Activated T-cell treated with anti-CD3 and anti-CD28 coated beads, Interleukin-2, amount 50 U/mL, for 72 hours (primary cell): ENCODE measurements around the gene ZC3HAV1. TPM values are rescaled to one million over a fixed set of nuclear protein-coding genes. Genes with fewer than 3 reads are reported as not detected.
A peak's percentile ranks its signal among the peaks of the same experiment; 100 is the strongest.
"Not testable (repeated sequence)": the region's sequence is repeated elsewhere in the genome, so short reads cannot be mapped to it uniquely, and the experiment has no call there.

Experiments
- ATAC-seq, 2 donors: fragments of 150-1000 bp; cut with Tn5 transposase; replicated peaks in 1 of 2; 2 replicates each; pipeline ENCODE4 v1.10.0; 2021; ENCODE audit warnings: moderate library complexity in 2 of 2, mild to moderate bottlenecking in 1 of 2
- DNase-seq, 2 donors: peaks; one replicate each; pipeline ENCODE4 v3.0.0; 2021 to 2022; ENCODE audit warnings: mixed read lengths in 1 of 2
- H3K27ac Mint-ChIP-seq: one replicate; pipeline ENCODE4 v1.8.0; 2022; ENCODE audit warnings: mild to moderate bottlenecking, moderate library complexity, mixed read lengths
- H3K27me3 Mint-ChIP-seq: one replicate; pipeline ENCODE4 v1.8.0; 2022; ENCODE audit warnings: low read depth, mixed read lengths
- H3K36me3 Mint-ChIP-seq, 2 donors: one replicate each; pipeline ENCODE4 v1.8.0; 2022; ENCODE audit warnings: mixed read lengths in 2 of 2, mild to moderate bottlenecking in 1 of 2; ENCODE audit not compliant: insufficient read depth in 2 of 2
- H3K4me1 Mint-ChIP-seq: one replicate; pipeline ENCODE4 v1.8.0; 2022; ENCODE audit warnings: low read depth, mixed read lengths
- H3K4me3 Mint-ChIP-seq, 2 donors: one replicate each; pipeline ENCODE4 v1.8.0; 2022; ENCODE audit warnings: mild to moderate bottlenecking in 2 of 2, mixed read lengths in 2 of 2, moderate library complexity in 2 of 2
- H3K9me3 Mint-ChIP-seq, 2 donors: one replicate each; pipeline ENCODE4 v1.8.0; 2022; ENCODE audit warnings: mixed read lengths in 2 of 2
- total RNA-seq, 2 donors: library from RNA; stranded (reverse); gene quantifications; one replicate each; pipeline ENCODE4 v1.2.3, GENCODE V29; 2022

Gene ZC3HAV1
- total RNA-seq, 2 donors from 2014 or later = 78.1 to 114 TPM

DNA sequence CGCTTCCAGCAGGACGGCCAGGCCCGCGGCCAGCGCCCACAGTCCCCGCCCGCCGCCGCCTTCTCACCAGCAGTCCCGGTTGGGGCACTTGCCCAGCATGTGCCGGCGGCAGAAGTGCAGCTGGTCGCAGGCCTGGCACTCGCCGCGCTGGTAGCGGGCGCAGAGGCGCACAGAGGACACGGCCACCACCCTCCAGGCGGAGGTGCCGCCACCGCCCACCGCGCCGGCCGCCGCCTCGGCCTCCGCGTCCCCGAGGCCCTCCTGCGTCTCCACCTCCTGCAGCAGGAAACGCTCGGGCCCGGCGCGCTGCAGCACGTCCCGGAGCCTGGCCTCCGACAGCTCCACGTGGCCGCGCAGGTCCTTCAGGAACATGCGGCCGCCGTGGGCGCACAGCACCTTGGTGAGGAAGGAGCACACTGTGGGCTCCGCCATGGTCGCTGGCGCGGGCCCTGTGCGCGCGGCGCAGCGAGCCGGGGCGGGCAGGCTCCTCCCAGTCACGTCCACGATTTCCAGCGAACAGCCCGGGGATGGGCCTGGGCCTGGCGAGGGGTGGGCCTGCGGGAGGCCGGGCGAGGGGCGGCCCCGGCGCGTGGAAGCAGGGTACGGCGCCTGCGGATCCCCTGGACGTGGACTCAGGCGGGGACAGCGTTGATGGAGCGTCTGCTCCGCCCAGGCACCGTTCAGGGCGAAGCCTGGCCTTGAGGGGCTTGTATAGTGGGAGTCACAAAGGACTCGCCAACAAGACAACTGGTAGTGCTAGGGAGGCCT, 73.8 kb downstream of the ZC3HAV1 start, which contains the start of gene ZC3HAV1L:
Gene ZC3HAV1L (minus strand): TSS at position 457 of the 768 bp plus-strand sequence. CDS start 25 bp downstream, at position 432.
- peak; percentile 82 to 83 for ATAC-seq
- H3K27ac Mint-ChIP-seq = peak within 1 kb of the TSS; percentile 34
- H3K36me3 Mint-ChIP-seq = peaks cover 0 to 5% of the 10 kb centered on the region in 2 donors
- H3K9me3 Mint-ChIP-seq = no peaks in the 10 kb centered on the region
- peaks cover 29% of the 10 kb centered on the region for H3K4me1 Mint-ChIP-seq
- peaks cover 7% of the 10 kb centered on the region for H3K27me3 Mint-ChIP-seq
- DNase-seq = peak; percentile 64 to 67
- H3K4me3 Mint-ChIP-seq = peak within 1 kb of the TSS; percentile 79 to 84

DNA sequence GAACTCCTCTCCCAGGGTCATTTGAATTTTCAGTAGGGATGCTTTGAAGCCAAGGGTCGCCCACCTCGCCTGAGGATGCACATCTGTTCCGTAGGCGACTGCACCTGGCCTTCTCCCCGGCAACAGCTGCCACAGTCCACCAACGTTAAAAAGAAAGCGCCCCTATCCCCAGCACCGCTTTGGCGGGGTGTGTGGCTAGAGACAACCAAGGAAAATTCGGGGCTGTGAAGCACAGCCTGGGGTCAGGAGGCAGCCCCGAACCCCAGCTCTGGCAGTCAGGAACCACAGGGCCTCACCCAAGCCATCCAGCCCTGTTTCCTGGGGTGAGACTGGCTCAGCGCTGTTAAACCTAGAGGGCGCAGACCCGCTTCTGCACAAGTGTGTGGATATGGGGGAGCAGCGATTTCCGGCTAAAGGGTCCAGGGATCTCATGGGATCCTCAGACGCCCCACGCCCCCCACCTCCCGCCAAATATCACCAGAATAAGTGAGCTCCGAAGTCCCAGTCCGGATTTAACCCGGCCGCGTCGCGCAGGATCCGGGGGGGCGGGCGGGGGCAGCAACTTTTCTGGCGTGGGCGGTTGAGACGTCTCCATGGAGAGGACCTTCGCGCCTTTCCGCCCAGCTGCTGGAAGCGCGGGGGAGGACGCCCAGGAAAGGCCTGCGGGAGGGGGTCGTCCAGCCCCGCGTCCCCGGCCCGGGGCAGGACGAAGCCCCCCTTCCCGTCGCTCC, 74.5 kb downstream of the ZC3HAV1 start:
- peak overlapping the region; percentile 79 to 84 for H3K4me3 Mint-ChIP-seq
- ATAC-seq (peak; percentile 33 to 39), DNase-seq (peak; percentile 22 to 26)
- no peak overlapping the region for H3K27ac Mint-ChIP-seq
- peaks cover 0 to 5% of the 10 kb centered on the region in 2 donors for H3K36me3 Mint-ChIP-seq
- peaks cover 7% of the 10 kb centered on the region for H3K27me3 Mint-ChIP-seq
- H3K4me1 Mint-ChIP-seq = peaks cover 27% of the 10 kb centered on the region
- no peaks in the 10 kb centered on the region for H3K9me3 Mint-ChIP-seq

DNA sequence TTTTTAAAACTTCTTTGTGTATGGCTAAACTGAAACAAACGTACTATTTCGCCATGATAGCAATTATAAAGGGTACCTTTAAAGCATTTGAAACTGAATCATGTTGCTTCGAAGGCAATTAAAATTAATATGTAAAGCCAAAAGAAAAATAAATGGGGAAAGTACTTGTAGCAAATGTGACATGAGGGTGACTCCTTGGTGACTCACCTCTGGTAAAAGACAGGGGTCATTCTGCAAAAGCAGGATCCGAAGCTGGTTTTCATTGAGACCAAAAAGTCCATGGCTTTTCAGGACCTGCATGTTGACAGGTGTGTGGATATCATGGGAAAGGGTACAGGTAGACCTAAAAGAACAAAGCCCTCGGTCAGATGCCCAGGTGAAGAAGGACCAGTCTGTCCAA, 75.2 kb downstream of the ZC3HAV1 start:
- H3K4me1 Mint-ChIP-seq = peaks cover 27% of the 10 kb centered on the region
- no peak for ATAC-seq
- no peaks in the 10 kb centered on the region for H3K9me3 Mint-ChIP-seq
- H3K36me3 Mint-ChIP-seq = peaks cover 0 to 9% of the 10 kb centered on the region in 2 donors
- peak overlapping the region; percentile 79 to 84 for H3K4me3 Mint-ChIP-seq
- H3K27me3 Mint-ChIP-seq = peaks cover 7% of the 10 kb centered on the region
- no peak for DNase-seq
- H3K27ac Mint-ChIP-seq = no peak overlapping the region

DNA sequence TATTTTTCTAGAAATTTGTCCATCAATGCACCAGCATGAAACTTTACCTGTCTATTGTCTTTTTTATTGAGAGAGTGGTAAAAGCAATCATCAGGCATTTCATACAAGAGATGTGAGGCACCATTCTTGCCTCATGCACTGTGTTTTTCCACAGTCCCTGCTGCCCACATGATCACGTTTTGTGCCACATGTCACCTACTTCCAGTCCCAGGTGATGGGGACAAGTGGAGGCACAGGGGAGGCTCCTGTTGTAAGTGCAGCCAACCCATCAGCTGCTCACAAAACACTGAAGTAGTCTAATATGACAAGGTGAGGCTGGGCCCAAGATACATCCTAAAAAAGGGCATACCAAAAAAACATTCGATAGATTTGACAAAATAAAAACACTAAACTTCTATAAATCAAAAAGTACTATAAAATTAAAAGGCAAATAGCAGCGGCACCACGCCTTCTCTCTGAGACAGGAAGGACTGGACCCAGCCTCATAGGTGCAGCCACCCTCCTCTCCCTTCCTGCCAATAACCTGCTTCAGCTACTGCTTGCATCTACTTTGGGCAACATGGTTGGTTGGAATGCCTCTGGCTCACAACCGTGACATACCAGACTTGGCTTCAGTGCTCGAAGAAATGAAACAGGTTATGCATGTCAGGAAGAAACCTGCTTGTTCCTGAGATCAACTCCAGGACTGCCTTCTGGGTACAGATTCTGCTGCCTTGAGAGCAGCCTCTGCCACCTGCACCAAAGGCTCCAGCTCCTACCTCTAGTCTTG, 76.0 kb downstream of the ZC3HAV1 start:
- no peaks in the 10 kb centered on the region for H3K9me3 Mint-ChIP-seq
- H3K27ac Mint-ChIP-seq = no peak overlapping the region
- H3K4me1 Mint-ChIP-seq = peaks cover 27% of the 10 kb centered on the region
- H3K27me3 Mint-ChIP-seq = peaks cover 5% of the 10 kb centered on the region
- H3K4me3 Mint-ChIP-seq = no peak overlapping the region
- no peak for ATAC-seq
- peaks cover under 1 to 11% of the 10 kb centered on the region in 2 donors for H3K36me3 Mint-ChIP-seq
- no peak for DNase-seq

DNA sequence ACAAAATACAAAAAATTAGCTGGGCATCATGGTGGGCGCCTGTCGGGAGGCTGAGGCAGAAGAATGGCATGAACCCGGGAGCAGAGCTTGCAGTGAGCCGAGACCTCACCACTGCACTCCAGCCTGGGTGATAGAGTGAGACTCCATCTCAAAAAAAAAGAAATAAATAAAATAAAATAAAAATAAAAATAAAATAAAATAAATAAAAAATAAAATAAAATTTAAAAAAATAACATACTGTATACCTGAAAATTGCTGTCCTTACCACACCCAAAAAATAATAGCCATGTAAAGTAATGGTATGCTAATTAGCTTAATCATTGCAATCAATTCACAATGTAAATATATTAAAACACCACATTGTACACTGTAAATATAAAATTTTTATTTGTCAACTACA, 77.0 kb downstream of the ZC3HAV1 start:
- DNase-seq (no peak), ATAC-seq (no peak)
- Mint-ChIP-seq H3K27ac (no peak overlapping the region), H3K36me3 (peaks cover 4 to 14% of the 10 kb centered on the region in 2 donors), H3K4me3 (no peak overlapping the region), H3K9me3 (no peaks in the 10 kb centered on the region), H3K4me1 (peaks cover 27% of the 10 kb centered on the region), H3K27me3 (no peaks in the 10 kb centered on the region)

DNA sequence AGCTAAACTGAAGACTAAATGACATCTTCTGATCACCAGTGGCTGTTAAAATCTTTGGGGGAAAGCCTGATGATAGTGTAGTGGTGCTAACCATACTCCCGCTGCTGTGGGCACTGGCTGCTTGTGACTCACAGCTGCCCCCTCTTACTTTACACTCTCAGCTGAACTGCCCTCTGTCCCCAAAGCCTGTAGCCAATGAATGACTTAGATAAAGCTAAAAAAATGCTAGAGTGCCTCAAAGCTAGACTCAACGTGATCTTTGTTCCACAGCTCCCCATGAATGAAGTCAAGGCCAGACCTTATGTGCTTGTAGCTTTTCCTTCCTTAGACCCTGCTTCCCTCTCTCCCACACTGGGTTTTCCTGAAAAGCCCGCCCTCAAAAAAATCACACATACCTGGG, 80.2 kb downstream of the ZC3HAV1 start:
- no peak overlapping the region for H3K27ac Mint-ChIP-seq
- DNase-seq (no peak), ATAC-seq (no peak)
- H3K4me1 Mint-ChIP-seq = peaks cover 11% of the 10 kb centered on the region
- H3K36me3 Mint-ChIP-seq = peaks cover 4 to 23% of the 10 kb centered on the region in 2 donors
- no peaks in the 10 kb centered on the region for H3K27me3 Mint-ChIP-seq
- H3K4me3 Mint-ChIP-seq = no peak overlapping the region
- H3K9me3 Mint-ChIP-seq = no peaks in the 10 kb centered on the region

DNA sequence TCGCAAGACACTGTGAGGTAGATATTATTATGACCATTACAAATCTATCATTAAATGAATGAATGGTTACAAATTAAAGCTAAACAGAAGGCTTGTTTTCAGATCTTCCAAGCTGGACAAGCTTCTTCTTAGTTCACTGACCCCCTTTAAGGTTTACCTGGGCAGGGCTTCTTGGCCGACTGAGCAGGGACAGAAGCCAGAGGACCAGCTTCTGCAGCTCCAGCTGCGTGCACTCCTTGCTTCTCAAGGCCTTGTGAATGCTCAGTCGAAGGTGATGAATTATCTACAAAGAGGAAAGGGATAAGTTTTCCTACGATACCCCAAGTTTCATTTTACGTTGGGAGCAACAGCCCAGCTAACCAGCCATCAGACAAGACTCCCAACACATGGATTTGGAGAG, 83.0 kb downstream of the ZC3HAV1 start:
- H3K27me3 Mint-ChIP-seq = no peaks in the 10 kb centered on the region
- no peak for DNase-seq
- H3K4me3 Mint-ChIP-seq = no peak overlapping the region
- H3K4me1 Mint-ChIP-seq = no peaks in the 10 kb centered on the region
- ATAC-seq = no peak
- H3K9me3 Mint-ChIP-seq = no peaks in the 10 kb centered on the region
- H3K27ac Mint-ChIP-seq = no peak overlapping the region
- peaks cover 6 to 25% of the 10 kb centered on the region in 2 donors for H3K36me3 Mint-ChIP-seq

DNA sequence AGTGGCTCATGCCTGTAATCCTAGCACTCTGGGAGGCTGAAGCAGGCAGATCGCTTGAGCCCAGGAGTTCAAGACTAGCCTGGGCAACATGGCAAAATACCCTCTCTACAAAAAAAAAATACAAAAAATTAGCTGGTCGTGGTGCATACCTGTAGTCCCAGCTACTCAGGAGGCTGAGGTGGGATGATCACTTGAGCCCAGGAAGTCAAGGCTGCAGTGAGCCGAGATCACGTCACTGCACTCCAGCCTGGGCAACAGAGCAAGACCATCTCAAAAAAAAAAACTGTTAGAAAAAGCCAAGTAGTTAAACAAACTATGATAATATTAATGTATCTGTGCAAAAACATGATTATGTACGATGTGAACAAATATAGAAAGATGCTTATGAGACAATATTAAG, 83.7 kb downstream of the ZC3HAV1 start:
- H3K9me3 Mint-ChIP-seq, H3K27me3 Mint-ChIP-seq, ATAC-seq, H3K4me1 Mint-ChIP-seq, DNase-seq, H3K27ac Mint-ChIP-seq, H3K4me3 Mint-ChIP-seq: not testable (repeated sequence)
- H3K36me3 Mint-ChIP-seq = peaks cover 6 to 27% of the 10 kb centered on the region in 2 donors

DNA sequence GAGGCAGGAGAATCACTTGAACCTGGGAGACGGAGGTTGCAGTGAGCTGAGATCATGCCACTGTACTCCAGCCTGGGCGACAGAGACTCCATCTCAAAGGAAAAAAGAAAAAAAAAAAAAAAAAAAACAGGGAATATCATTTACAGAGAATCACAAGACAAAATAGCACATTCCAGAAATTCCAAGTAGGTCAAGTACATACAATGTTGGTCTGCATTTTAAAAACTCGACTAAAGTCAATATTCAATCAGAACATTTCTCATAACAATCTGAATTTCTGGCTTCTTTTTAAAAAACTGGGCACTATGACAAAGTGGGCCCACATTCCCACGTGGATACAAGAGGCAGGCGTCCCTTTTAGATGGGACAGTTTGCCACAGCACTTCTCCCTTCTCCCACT, 86.4 kb downstream of the ZC3HAV1 start:
- no peak overlapping the region for H3K27ac Mint-ChIP-seq
- H3K4me1 Mint-ChIP-seq = no peaks in the 10 kb centered on the region
- H3K4me3 Mint-ChIP-seq = no peak overlapping the region
- H3K9me3 Mint-ChIP-seq = no peaks in the 10 kb centered on the region
- H3K27me3 Mint-ChIP-seq = no peaks in the 10 kb centered on the region
- H3K36me3 Mint-ChIP-seq = peaks cover 2 to 19% of the 10 kb centered on the region in 2 donors
- DNase-seq = no peak
- no peak for ATAC-seq

DNA sequence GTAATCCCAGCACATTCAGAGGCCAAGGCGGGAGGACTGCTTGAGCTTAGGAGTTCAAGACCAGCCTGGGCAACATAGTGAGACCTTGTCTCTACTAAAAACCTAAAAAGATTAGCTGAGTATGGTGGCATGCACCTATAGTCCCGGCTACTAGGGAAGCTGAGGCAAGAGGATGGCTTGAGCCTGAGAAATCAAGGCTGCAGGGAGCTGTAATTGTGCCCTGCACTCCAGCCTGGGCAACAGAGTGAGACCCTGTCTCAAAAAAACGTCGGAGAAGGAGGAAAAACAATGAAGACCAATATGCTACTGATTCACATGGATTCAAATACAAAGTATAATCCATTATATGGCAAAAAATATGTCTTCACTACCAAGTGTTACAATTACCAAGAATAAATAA, 87.2 kb downstream of the ZC3HAV1 start:
- no peak for ATAC-seq

DNA sequence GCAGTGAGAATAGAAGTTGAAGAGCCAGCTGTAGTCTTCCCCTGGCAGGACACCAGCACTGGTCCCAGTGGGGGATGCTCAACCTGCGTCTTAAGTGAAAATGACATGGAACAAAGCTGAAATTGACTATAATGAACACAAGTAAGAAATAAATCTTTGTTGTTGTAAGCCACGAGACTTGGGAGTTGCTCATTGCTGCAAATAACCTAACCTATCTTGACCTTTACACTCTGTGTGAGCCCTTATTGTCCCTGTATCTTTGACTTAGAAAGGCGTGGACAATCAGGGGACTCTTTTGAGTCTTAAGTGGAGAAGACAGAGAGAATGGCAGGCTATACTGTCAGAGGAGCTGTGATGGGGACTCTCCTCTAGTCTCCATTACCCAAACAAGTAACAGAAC, 90.6 kb downstream of the ZC3HAV1 start:
- H3K27me3 Mint-ChIP-seq = peaks cover 3% of the 10 kb centered on the region
- no peak overlapping the region for H3K4me3 Mint-ChIP-seq
- no peak for ATAC-seq
- no peak overlapping the region for H3K27ac Mint-ChIP-seq
- peaks cover 8% of the 10 kb centered on the region for H3K4me1 Mint-ChIP-seq
- no peak for DNase-seq
- peaks cover 2 to 9% of the 10 kb centered on the region in 2 donors for H3K36me3 Mint-ChIP-seq
- H3K9me3 Mint-ChIP-seq = no peaks in the 10 kb centered on the region

More for the DNA sequence above, 87.2 kb downstream of the ZC3HAV1 start:
- H3K36me3 Mint-ChIP-seq = peaks cover 2 to 19% of the 10 kb centered on the region in 2 donors
- H3K4me1 Mint-ChIP-seq = peaks cover 3% of the 10 kb centered on the region
- H3K27me3 Mint-ChIP-seq = no peaks in the 10 kb centered on the region
- H3K4me3 Mint-ChIP-seq = no peak overlapping the region
- no peak overlapping the region for H3K27ac Mint-ChIP-seq
- DNase-seq = no peak
- H3K9me3 Mint-ChIP-seq = no peaks in the 10 kb centered on the region

DNA sequence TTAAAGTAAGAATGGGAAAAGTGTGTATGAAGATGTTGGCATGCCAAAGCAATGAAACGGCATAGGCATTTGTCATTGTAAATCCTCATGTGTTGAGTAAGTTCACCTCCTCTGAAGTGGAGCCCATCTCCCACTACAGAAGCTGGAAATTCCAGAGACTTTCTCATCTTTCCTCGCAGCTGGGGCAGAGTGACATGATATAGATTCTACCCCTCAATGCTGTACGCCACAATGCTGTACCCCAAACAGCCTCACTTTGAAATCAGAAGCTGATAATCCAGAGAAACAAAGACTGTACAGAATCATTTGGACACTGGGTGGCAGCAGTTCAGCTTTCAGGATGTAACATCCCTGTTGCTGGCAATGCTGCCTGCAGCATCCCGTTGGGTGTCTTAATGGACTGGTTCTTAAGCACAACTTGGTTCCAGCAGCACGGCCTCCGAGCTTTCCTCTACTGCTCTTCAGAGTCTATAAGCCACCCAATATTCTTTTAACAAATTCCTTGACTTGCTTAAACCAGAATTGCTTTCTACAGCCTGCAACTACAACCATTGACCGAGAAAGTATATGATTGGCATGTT, 92.5 kb downstream of the ZC3HAV1 start:
- Mint-ChIP-seq H3K9me3 (no peaks in the 10 kb centered on the region), H3K27me3 (peaks cover 9% of the 10 kb centered on the region), H3K36me3 (peaks cover 0 to 3% of the 10 kb centered on the region in 2 donors), H3K4me3 (no peak overlapping the region), H3K4me1 (peaks cover 8% of the 10 kb centered on the region), H3K27ac (no peak overlapping the region)
- ATAC-seq = peak; percentile 87 to 91
- DNase-seq = peak; percentile 59 to 60
